GM19468 (cell line): Measurements from ENCODE around the gene RSRP1.
A peak's percentile ranks its signal among the peaks of the same experiment; 100 is the strongest.
"Not testable (repeated sequence)": the region's sequence is repeated elsewhere in the genome, so short reads cannot be mapped to it uniquely, and the experiment has no call there.

ENCODE experiments used
- ATAC-seq: cut with Tn5 transposase; IDR thresholded peaks from one replicate; pipeline ENCODE4 v1.9.1; 2021; ENCODE audit warnings: mild to moderate bottlenecking, moderate library complexity, moderate number of reproducible peaks; ENCODE audit not compliant: unreplicated experiment; ENCODE audit errors: extremely low read depth

The RSRP1 gene

DNA sequence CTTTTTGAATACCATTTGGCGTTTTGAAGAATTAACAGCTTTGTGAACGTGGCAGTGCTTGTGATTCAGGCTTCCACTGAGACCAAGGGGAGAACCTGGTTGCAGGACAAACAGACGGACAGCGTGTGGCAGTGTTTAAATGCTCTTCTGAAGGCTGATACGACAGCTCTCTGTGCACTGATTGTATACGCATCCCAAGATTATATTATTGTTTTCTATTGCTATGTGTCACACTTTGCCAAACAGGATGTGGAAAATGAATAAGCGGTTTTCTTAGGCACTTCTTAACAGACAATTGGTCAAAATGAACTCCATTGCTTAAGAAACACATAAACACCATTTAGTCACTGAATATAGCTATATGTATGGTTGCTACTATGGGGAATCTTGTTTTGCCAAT, 12.6 kb upstream of the RSRP1 start:
- ATAC-seq, result not testable (repeated sequence)

- no peak for ATAC-seq
Observed at GRCh38 chr1:25257196-25257595, 9.9 kb upstream of the RSRP1 start.

GRCh38 chr1:25256578-25256965, 9.3 kb upstream of the RSRP1 start:
- no peak for ATAC-seq

- no peak for ATAC-seq
Observed at GRCh38 chr1:25255706-25256577, 8.7 kb upstream of the RSRP1 start.

DNA sequence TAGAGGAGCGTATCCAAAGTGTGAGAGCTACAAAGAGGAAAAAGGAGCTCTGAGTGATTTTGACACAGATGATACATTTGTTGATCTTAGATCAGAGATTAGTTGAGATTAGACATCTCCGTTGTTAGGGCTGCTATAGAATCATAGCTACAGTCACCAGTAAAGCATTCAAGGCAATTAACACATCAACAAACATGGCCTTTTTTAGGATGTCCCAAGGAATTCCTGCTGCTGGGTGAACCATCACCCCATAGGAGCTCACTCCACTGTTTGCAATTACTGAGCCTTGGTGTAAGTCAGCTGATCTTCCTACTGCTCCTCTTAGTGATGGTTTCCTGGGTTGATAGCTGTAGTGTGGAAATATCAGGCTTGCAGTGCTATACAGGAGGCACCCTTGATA, 6.7 kb upstream of the RSRP1 start:
- no peak for ATAC-seq

- peak; percentile 17 for ATAC-seq
Observed at GRCh38 chr1:25247829-25248754, 838 bp upstream of the RSRP1 start.

GRCh38 chr1:25246600-25247023, 642 bp downstream of the RSRP1 start:
- no peak for ATAC-seq

- ATAC-seq, result no peak
Observed at GRCh38 chr1:25245809-25246599, 1.2 kb downstream of the RSRP1 start.

GRCh38 chr1:25245393-25245792, 1.9 kb downstream of the RSRP1 start:
- ATAC-seq, result no peak

DNA sequence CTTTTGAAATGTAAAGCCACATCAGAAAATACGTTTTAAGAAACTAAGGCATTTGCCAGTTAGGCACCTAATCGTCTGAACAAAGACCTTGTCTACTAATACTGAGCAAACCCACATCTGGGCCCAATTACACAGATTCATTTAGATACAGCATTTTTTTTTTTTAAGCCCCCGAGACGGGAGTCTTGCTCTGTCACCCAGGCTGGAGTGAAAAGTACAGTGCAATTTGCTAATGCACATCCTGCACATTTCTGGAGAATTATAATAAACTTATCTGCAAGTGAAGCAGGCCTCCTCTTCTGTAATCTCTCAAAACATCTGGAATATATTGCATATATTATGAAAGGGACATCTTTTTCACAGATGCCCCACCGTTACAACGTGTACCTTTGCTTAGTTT, 3.3 kb downstream of the RSRP1 start:
- ATAC-seq, result no peak

- ATAC-seq, result peak; percentile 29
Observed at GRCh38 chr1:25239681-25240541, 7.3 kb downstream of the RSRP1 start.

DNA sequence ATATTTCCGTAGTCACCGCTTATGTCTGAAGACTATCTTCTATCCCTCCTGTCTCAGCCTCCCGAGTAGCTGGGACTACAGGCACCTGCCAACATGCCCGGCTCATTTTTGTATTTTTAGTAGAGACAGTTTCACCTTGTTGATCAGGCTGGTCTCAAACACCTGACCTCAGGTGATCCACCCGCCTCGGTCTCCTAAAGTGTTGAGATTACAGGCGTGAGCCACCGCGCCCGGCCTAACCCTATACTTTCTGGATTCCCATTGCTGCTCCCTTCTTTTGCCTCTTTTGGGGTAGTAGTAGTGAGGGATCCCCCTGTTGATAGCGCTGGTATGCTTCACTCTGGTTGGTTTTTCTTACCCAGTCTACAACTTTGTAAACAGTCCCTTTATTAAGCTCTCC, 9.2 kb downstream of the RSRP1 start:
- no peak for ATAC-seq

DNA sequence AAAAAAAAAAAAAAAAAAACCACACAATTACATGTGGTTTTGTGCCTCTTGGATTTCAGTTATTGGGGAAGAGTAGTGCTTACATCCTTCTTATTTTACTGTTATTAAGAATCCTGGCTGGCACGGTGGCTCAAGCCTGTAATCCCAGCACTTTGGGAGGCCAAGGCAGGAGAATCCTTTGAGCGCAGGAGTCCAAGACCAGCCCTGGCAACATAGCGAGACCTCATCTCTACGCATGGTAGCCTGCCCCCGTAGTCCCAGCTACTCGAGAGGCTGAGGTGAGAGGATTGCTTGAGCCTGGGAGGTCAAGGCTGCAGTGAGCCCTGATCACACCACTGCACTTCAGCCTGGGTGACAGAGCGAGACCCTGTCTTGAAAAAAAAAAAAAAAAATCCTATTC, 11.0 kb downstream of the RSRP1 start:
- ATAC-seq, result not testable (repeated sequence)

GRCh38 chr1:25235411-25235810, 11.8 kb downstream of the RSRP1 start:
- ATAC-seq, result not testable (repeated sequence)

- no peak for ATAC-seq
Observed at GRCh38 chr1:25232866-25233784, 14.1 kb downstream of the RSRP1 start.

DNA sequence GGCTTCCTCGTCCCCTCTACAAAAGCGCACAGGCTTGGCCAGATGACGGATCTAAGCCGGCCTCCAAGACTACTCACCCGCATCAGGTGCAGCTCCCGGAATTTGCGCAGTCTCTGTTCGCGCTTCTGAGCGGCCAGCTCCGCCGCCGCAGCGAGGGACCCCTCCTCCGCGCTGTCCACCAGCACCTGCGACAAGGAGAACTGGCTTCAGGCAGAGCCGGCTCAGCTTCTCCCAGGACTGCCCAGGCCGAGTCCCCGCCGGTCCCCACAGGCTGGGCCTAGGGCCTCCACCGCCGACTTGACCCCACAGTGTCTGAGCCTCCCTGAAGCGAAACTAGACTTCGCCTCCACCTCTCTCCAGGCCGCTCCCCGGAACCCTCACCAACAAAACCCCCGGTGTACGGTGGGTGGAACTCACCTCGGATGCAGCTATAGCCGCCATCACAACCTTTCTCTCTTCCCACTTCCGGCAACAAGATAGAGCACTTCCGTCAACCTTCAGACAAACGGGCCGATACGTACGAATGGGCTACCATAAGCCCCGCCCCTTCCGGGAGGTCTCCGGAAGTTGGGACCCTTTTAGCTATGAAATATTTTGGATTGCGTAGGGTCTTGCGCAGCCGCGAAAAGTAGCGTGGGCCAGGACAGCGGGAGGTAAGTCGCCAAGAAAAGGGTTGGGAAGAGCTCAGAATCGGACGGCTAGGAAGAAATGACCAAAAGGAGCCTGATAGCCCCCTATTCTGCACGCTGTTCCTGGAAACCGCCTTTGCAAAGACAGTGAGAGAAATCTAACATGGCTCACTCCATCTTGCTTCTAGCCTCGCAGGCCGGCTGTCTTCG, 15.0 kb downstream of the RSRP1 start, which contains the start of gene SYF2:
SYF2 (minus strand) TSS at position 476 of the 839 bp plus-strand sequence; CDS start at position 441, 35 bp downstream.
- peak; percentile 60 for ATAC-seq

GRCh38 chr1:25223471-25223870, 23.8 kb downstream of the RSRP1 start:
- no peak for ATAC-seq
